ENCODE data around the gene ST8SIA6.
A peak's percentile ranks its signal among the peaks of the same experiment; 100 is the strongest.
"Not testable (repeated sequence)": the region's sequence is repeated elsewhere in the genome, so short reads cannot be mapped to it uniquely, and the experiment has no call there.

Gene ST8SIA6

GRCh38 chr10:17454161-17455014 lies at the start of gene ST8SIA6:
Gene ST8SIA6, minus strand, starts transcription at chr10:17454595. Its CDS starts 340 bp downstream, at chr10:17454255.
- DNase-seq, result peak; percentile 47

- no peak for DNase-seq
Measured at GRCh38 chr10:17503795-17504194, 49.4 kb upstream of the ST8SIA6 start.

- DNase-seq, result no peak
Measured at GRCh38 chr10:17502814-17503213, 48.4 kb upstream of the ST8SIA6 start.

GRCh38 chr10:17499014-17499413 lies 44.6 kb upstream of the ST8SIA6 start:
- DNase-seq, result not testable (repeated sequence)

GRCh38 chr10:17497446-17498030 lies 43.1 kb upstream of the ST8SIA6 start:
- DNase-seq, result no peak

GRCh38 chr10:17494626-17495260 lies 40.3 kb upstream of the ST8SIA6 start:
- no peak for DNase-seq

- no peak for DNase-seq
Measured at GRCh38 chr10:17488848-17489247, 34.5 kb upstream of the ST8SIA6 start.

GRCh38 chr10:17483079-17483478 lies 28.7 kb upstream of the ST8SIA6 start:
- DNase-seq, result no peak

- DNase-seq, result no peak
Measured at GRCh38 chr10:17479822-17480221, 25.4 kb upstream of the ST8SIA6 start.

GRCh38 chr10:17479015-17479615 lies 24.7 kb upstream of the ST8SIA6 start:
- DNase-seq, result no peak

GRCh38 chr10:17476073-17476472 lies 21.7 kb upstream of the ST8SIA6 start:
- no peak for DNase-seq

- no peak for DNase-seq
Measured at GRCh38 chr10:17475661-17476060, 21.3 kb upstream of the ST8SIA6 start.

GRCh38 chr10:17474595-17475323 lies 20.4 kb upstream of the ST8SIA6 start:
- no peak for DNase-seq

GRCh38 chr10:17473228-17473950 lies 19.0 kb upstream of the ST8SIA6 start:
- no peak for DNase-seq

GRCh38 chr10:17472481-17473227 lies 18.3 kb upstream of the ST8SIA6 start:
- no peak for DNase-seq

GRCh38 chr10:17470246-17470645 lies 15.9 kb upstream of the ST8SIA6 start:
- DNase-seq, result no peak

GRCh38 chr10:17465328-17466125 lies 11.1 kb upstream of the ST8SIA6 start:
- DNase-seq, result no peak

- DNase-seq, result no peak
Measured at GRCh38 chr10:17464545-17464944, 10.2 kb upstream of the ST8SIA6 start.

- no peak for DNase-seq
Measured at GRCh38 chr10:17460756-17461155, 6.4 kb upstream of the ST8SIA6 start.

- no peak for DNase-seq
Measured at GRCh38 chr10:17457083-17457482, 2.7 kb upstream of the ST8SIA6 start.
